PFSK-1 (cell line): ENCODE results near the gene MTF1.

Experiments used
- POLR2AphosphoS5 ChIP-seq: IDR thresholded peaks from 2 replicates; pipeline ENCODE4 v1.6.1; 2012; ENCODE audit warnings: low read depth, mild to moderate bottlenecking, control low read depth, low read length, moderate library complexity
- REST ChIP-seq, 2 experiments: IDR thresholded peaks; 2 replicates each; pipeline versions ENCODE4 v1.6.1 to v1.8.0; 2011 to 2012; ENCODE audit warnings: low read depth in 2 of 2, low read length in 2 of 2, control low read depth in 1 of 2, inconsistent platforms in 1 of 2, mild to moderate bottlenecking in 1 of 2, moderate library complexity in 1 of 2; ENCODE audit not compliant: insufficient read depth in 1 of 2
- SIN3A ChIP-seq: IDR thresholded peaks from 2 replicates; pipeline ENCODE4 v1.6.1; 2012; ENCODE audit warnings: mild to moderate bottlenecking, low read length, moderate library complexity, borderline replicate concordance; ENCODE audit not compliant: insufficient read depth

- TF ChIP-seq REST (IDR thresholded peaks at IDR 0.05; ENCODE audit: insufficient read depth in 1 of 2, low read depth in 2 of 2, low read length in 2 of 2) = no peak
- TF ChIP-seq POLR2AphosphoS5 = no peak
- TF ChIP-seq SIN3A = no peak
Measured at GRCh38 chr1:37836788-37837187, 22.6 kb downstream of the MTF1 start.
